Upper lobe of left lung (tissue), 6 donors: ENCODE measurements around the gene CR2. TPM values are rescaled to one million over a fixed set of nuclear protein-coding genes. Genes with fewer than 3 reads are reported as not detected.

Source experiments
- ATAC-seq, 2 donors: fragments of 200-7000 bp; cut with Tn5 transposase; one replicate each; pipeline ENCODE4 v1.9.1; 2022; ENCODE audit warnings: mild to moderate bottlenecking in 2 of 2, moderate library complexity in 2 of 2; ENCODE audit not compliant: low FRiP score in 2 of 2
- DNase-seq, 2 donors: peaks; one replicate each; pipeline ENCODE4 v3.0.0-alpha.2; 2019 to 2020
- H3K27ac ChIP-seq, 4 donors: fragments of 200-600 bp; sonication (generic); one replicate each; pipeline ENCODE4 v1.5.1; 2016 to 2019
- H3K27me3 ChIP-seq, 4 donors: fragments of 200-600 bp; sonication (generic); one replicate each; pipeline ENCODE4 v1.5.1; 2017 to 2019
- H3K36me3 ChIP-seq, 4 donors: fragments of 200-600 bp; sonication (generic); one replicate each; pipeline ENCODE4 v1.5.1; 2016 to 2019
- H3K4me1 ChIP-seq, 4 donors: fragments of 200-600 bp; sonication (generic); one replicate each; pipeline ENCODE4 v1.5.1; 2018 to 2019
- H3K4me3 ChIP-seq, 4 donors: fragments of 200-600 bp; sonication (generic); one replicate each; pipeline ENCODE4 v1.5.1; 2017 to 2019; ENCODE audit warnings: mild to moderate bottlenecking in 2 of 4, moderate library complexity in 1 of 4
- H3K9me3 ChIP-seq, 4 donors: fragments of 200-600 bp; sonication (generic); one replicate each; pipeline ENCODE4 v1.5.1; 2018 to 2019
- CTCF ChIP-seq, 6 experiments: fragments of 450-650 bp in 4 of 6; fragments of 200-600 bp in 2 of 6; sonication (generic) in 2 of 6; IDR thresholded peaks; one replicate each; pipeline ENCODE4 v1.5.1; 2016 to 2019; ENCODE audit warnings: antibody characterized with exemption in 6 of 6
- EP300 ChIP-seq, 4 donors: sonication (generic); formaldehyde crosslinking; IDR thresholded peaks; one replicate each; pipeline ENCODE4 v1.5.1; 2017; ENCODE audit warnings: antibody characterized with exemption in 4 of 4, control low read depth in 2 of 4
- POLR2A ChIP-seq, 4 donors: fragments of 450-650 bp; IDR thresholded peaks; one replicate each; pipeline ENCODE4 v1.5.1; 2016 to 2017; ENCODE audit warnings: antibody characterized with exemption in 4 of 4, mild to moderate bottlenecking in 2 of 4
- POLR2AphosphoS5 ChIP-seq, 2 donors: sonication (generic); formaldehyde crosslinking; IDR thresholded peaks; one replicate each; pipeline ENCODE4 v1.5.1; 2017; ENCODE audit warnings: antibody characterized with exemption in 2 of 2
- WGBS, 2 donors: methylation state at CpG; one replicate each; pipeline ENCODE4 v1.1.5; 2017 to 2018; 5-methylcytosine and 5-hydroxymethylcytosine counted together
- total RNA-seq, 6 donors: library from RNA; depleted of rRNA in 4 of 6; stranded (reverse); fragments of >200 nt in 4 of 6; gene quantifications; one replicate each; pipeline versions ENCODE4 v1.1.0 to v1.2.1, GENCODE V29; 2016 to 2021
- donor health status: DM: no; HTN: no; CAD: no; lungs with moderate emphysema.
- donor health status: DM: no; HTN: yes; CAD: no; lungs with severe emphysema.

Gene CR2
- total RNA-seq, 6 donors from 2014 or later: 0.34 to 2.8 (median 1.2) TPM; not detected in 3

GRCh38 chr1:207463571-207463970, 9.4 kb downstream of the CR2 start:
- no peaks in the 10 kb centered on the region for H3K27me3 ChIP-seq
- no peaks in the 10 kb centered on the region for H3K36me3 ChIP-seq
- DNase-seq (no peak), ATAC-seq (no peak)
- no peak overlapping the region for H3K27ac ChIP-seq
- no peaks in the 10 kb centered on the region for H3K9me3 ChIP-seq
- no peak for TF ChIP-seq CTCF (IDR thresholded peaks at IDR 0.05)
- no peak for TF ChIP-seq EP300 (IDR thresholded peaks at IDR 0.05)
- TF ChIP-seq POLR2AphosphoS5 (IDR thresholded peaks at IDR 0.05): no peak
- TF ChIP-seq POLR2A (IDR thresholded peaks at IDR 0.05): no peak
- no peak overlapping the region for H3K4me3 ChIP-seq
- WGBS, 2 donors: 85 to 89% methylated on average over 3 of the region's 3 CpGs
- no peaks in the 10 kb centered on the region for H3K4me1 ChIP-seq

DNA sequence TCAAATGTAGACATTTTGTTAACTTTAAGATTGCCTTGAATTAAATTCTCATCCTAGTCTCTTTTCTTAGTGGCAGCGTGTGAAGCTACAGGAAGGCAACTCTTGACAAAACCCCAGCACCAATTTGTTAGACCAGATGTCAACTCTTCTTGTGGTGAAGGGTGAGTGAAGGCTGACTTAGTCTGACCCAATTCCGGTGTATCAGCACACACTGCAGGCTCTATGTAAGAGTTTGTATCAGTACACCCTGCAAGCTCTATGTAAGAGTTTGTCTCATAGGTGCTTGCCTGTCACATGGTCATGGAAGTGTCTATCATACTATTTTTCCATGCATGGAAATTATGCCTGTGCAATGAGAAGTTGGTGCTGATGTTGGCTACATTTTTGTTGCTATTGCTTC, 16.8 kb downstream of the CR2 start:
- H3K27ac ChIP-seq: no peak overlapping the region
- no peaks in the 10 kb centered on the region for H3K9me3 ChIP-seq
- no peaks in the 10 kb centered on the region for H3K27me3 ChIP-seq
- no peak overlapping the region for H3K4me3 ChIP-seq
- ATAC-seq (no peak), DNase-seq (no peak)
- no peaks in the 10 kb centered on the region for H3K4me1 ChIP-seq
- H3K36me3 ChIP-seq: no peaks in the 10 kb centered on the region
- 85 to 97% methylated on average over 1 to 2 of the region's 2 CpGs for WGBS, 2 donors
- TF ChIP-seq POLR2A (IDR thresholded peaks at IDR 0.05): no peak
- no peak for TF ChIP-seq CTCF (IDR thresholded peaks at IDR 0.05)
- no peak for TF ChIP-seq EP300 (IDR thresholded peaks at IDR 0.05)
- TF ChIP-seq POLR2AphosphoS5 (IDR thresholded peaks at IDR 0.05): no peak

DNA sequence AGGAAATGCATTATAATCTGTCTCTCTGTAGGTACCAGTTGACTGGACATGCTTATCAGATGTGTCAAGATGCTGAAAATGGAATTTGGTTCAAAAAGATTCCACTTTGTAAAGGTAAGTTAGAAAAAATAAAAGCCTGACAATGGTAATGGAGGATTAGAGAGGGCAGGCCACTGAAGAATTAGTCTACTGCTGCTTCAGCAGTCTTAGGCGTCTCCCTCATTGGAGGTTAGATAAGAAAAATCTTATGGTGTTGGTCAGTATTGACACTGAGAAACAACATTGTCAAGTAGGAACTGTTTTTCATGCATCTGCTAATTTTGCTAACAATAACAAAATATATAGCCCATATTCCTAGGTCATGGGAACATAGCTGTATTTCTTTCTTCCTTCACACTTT, 20.1 kb downstream of the CR2 start:
- no peaks in the 10 kb centered on the region for H3K27me3 ChIP-seq
- ATAC-seq (no peak), DNase-seq (no peak)
- H3K36me3 ChIP-seq: no peaks in the 10 kb centered on the region
- no peak overlapping the region for H3K27ac ChIP-seq
- no peaks in the 10 kb centered on the region for H3K9me3 ChIP-seq
- WGBS, 2 donors: 87 to 100% methylated on average over 1 of the region's 1 CpG
- TF ChIP-seq CTCF (IDR thresholded peaks at IDR 0.05) (no peak), POLR2AphosphoS5 (IDR thresholded peaks at IDR 0.05) (no peak), POLR2A (IDR thresholded peaks at IDR 0.05) (no peak), EP300 (IDR thresholded peaks at IDR 0.05) (no peak)
- no peaks in the 10 kb centered on the region for H3K4me1 ChIP-seq
- H3K4me3 ChIP-seq: no peak overlapping the region

GRCh38 chr1:207486198-207486597, 32.1 kb downstream of the CR2 start:
- Histone ChIP-seq H3K36me3 (no peaks in the 10 kb centered on the region), H3K27ac (no peak overlapping the region), H3K4me3 (no peak overlapping the region), H3K4me1 (no peaks in the 10 kb centered on the region), H3K27me3 (no peaks in the 10 kb centered on the region), H3K9me3 (no peaks in the 10 kb centered on the region)
- TF ChIP-seq CTCF (IDR thresholded peaks at IDR 0.05) (no peak), POLR2A (IDR thresholded peaks at IDR 0.05) (no peak)
- ATAC-seq (no peak), DNase-seq (no peak)
- WGBS, 2 donors: 84 to 87% methylated on average over 3 of the region's 3 CpGs

GRCh38 chr1:207487636-207488035, 33.5 kb downstream of the CR2 start:
- Histone ChIP-seq H3K4me1 (no peaks in the 10 kb centered on the region), H3K36me3 (no peaks in the 10 kb centered on the region), H3K27ac (no peak overlapping the region), H3K4me3 (no peak overlapping the region), H3K9me3 (no peaks in the 10 kb centered on the region), H3K27me3 (no peaks in the 10 kb centered on the region)
- TF ChIP-seq POLR2AphosphoS5 (IDR thresholded peaks at IDR 0.05) (no peak), EP300 (IDR thresholded peaks at IDR 0.05) (no peak), POLR2A (IDR thresholded peaks at IDR 0.05) (no peak), CTCF (IDR thresholded peaks at IDR 0.05) (no peak)
- no peak for DNase-seq
- WGBS, 2 donors: 81 to 89% methylated on average over 4 of the region's 4 CpGs
- ATAC-seq: no peak
